Keratinocyte (primary cell): ENCODE measurements around the gene MCEE. TPM values are rescaled to one million over a fixed set of nuclear protein-coding genes. Genes with fewer than 3 reads are reported as not detected.
A peak's percentile ranks its signal among the peaks of the same experiment; 100 is the strongest.

Experiments
- DNase-seq: peaks from one replicate; pipeline ENCODE4 v3.0.0-alpha.2; 2011; ENCODE audit warnings: low read depth, missing footprints, low spot score
- FAIRE-seq: peaks from 2 replicates; lab custom pipeline; 2011; peaks lifted over from hg19 to GRCh38; lab: Jason Lieb, UNC
- H2AFZ ChIP-seq: 2 replicates; pipeline ENCODE4 v1.6.0; 2012; ENCODE audit warnings: low read length, control low read depth, inconsistent platforms; ENCODE audit not compliant: control insufficient read depth
- H3K27ac ChIP-seq: 2 replicates; pipeline ENCODE4 v1.5.1; 2011; ENCODE audit warnings: low read length; ENCODE audit not compliant: control insufficient read depth, insufficient read depth
- H3K27me3 ChIP-seq: 3 replicates; pipeline ENCODE4 v1.6.0; 2011; ENCODE audit warnings: low read length; ENCODE audit not compliant: control insufficient read depth, insufficient read depth; ENCODE audit errors: extremely low read depth
- H3K36me3 ChIP-seq, 2 experiments: 2 replicates in 1 of 2; 3 replicates in 1 of 2; pipeline ENCODE4 v1.5.1; 2011; ENCODE audit warnings: low read length in 2 of 2, mild to moderate bottlenecking in 1 of 2; ENCODE audit not compliant: control insufficient read depth in 2 of 2, insufficient read depth in 2 of 2; ENCODE audit errors: extremely low read depth in 1 of 2
- H3K4me1 ChIP-seq: 3 replicates; pipeline ENCODE4 v1.5.1; 2011; ENCODE audit warnings: low read length; ENCODE audit not compliant: control insufficient read depth, insufficient read depth; ENCODE audit errors: extremely low read depth
- H3K4me2 ChIP-seq: 3 replicates; pipeline ENCODE4 v1.6.0; 2011; ENCODE audit warnings: low read depth, low read length; ENCODE audit not compliant: control insufficient read depth, insufficient read depth; ENCODE audit errors: extremely low read depth
- H3K4me3 ChIP-seq, 3 experiments: fragments of 200-600 bp in 1 of 3; sonication (generic) in 1 of 3; 2 replicates in 2 of 3; 3 replicates in 1 of 3; pipeline ENCODE4 v1.5.1; 2011 to 2016; ENCODE audit warnings: low read length in 3 of 3, mild to moderate bottlenecking in 3 of 3, control low read depth in 2 of 3, inconsistent platforms in 1 of 3, low read depth in 1 of 3, mixed read lengths in 1 of 3, mixed run types in 1 of 3, moderate library complexity in 1 of 3; ENCODE audit not compliant: control insufficient read depth in 2 of 3, insufficient read depth in 2 of 3; ENCODE audit errors: extremely low read depth in 1 of 3
- H3K79me2 ChIP-seq: 2 replicates; pipeline ENCODE4 v1.6.0; 2012; ENCODE audit warnings: low read length; ENCODE audit not compliant: control insufficient read depth, insufficient read depth
- H3K9ac ChIP-seq: 3 replicates; pipeline ENCODE4 v1.6.0; 2011; ENCODE audit warnings: low read length; ENCODE audit not compliant: control insufficient read depth, insufficient read depth; ENCODE audit errors: extremely low read depth
- H3K9me1 ChIP-seq: 3 replicates; pipeline ENCODE4 v1.6.0; 2011; ENCODE audit warnings: low read length; ENCODE audit not compliant: control insufficient read depth, insufficient read depth; ENCODE audit errors: extremely low read depth
- H3K9me3 ChIP-seq: 2 replicates; pipeline ENCODE4 v1.5.1; 2012; ENCODE audit warnings: low read depth, low read length; ENCODE audit not compliant: control insufficient read depth
- H4K20me1 ChIP-seq: 3 replicates; pipeline ENCODE4 v1.6.0; 2011; ENCODE audit warnings: low read length; ENCODE audit not compliant: control insufficient read depth, insufficient read depth; ENCODE audit errors: extremely low read depth
- CTCF ChIP-seq, 3 experiments: IDR thresholded peaks in 1 of 3; conservative IDR thresholded peaks in 1 of 3; optimal IDR thresholded peaks in 1 of 3; 2 replicates in 2 of 3; 3 replicates in 1 of 3; pipeline versions ENCODE3 to v1.5.1; 2011; ENCODE audit warnings: low read length in 3 of 3, mild to moderate bottlenecking in 3 of 3, moderate library complexity in 2 of 3, control low read depth in 1 of 3, inconsistent platforms in 1 of 3; ENCODE audit not compliant: insufficient read depth in 2 of 3; ENCODE audit errors: extremely low read depth in 1 of 3
- EZH2 ChIP-seq: IDR thresholded peaks from one replicate; pipeline ENCODE4 v1.6.1; 2012; ENCODE audit warnings: inconsistent platforms, mild to moderate bottlenecking, low read length, moderate library complexity
- dilution Hi-C: fragments of 300-500 bp; cut with MboI; formaldehyde crosslinking; loops from one replicate; pipeline ENCODE4 v1.7.0; 2020; ENCODE audit warnings: low sequenced_read_pairs; ENCODE audit not compliant: extremely low pct_ligation_motif_present
- polyA plus RNA-seq, 5 experiments: library from polyadenylated mRNA; depleted of rRNA in 3 of 5; stranded (reverse) in 3 of 5; stranded (forward) in 1 of 5; unstranded in 1 of 5; fragments of >200 nt; gene quantifications; 1 replicate in 1 of 5; 2 replicates in 3 of 5; 3 replicates in 1 of 5; pipeline versions ENCODE4 v1.2.1 to v1.2.3, GENCODE V29; 2011 to 2012; ENCODE audit warnings: missing spikeins in 2 of 5, low read depth in 1 of 5, low replicate concordance in 1 of 5

The MCEE gene
- polyA plus RNA-seq, 1 donor (not counting 4 experiments of a cell fraction or from before 2014, with no cell fraction given): 7.4 TPM

- dilution Hi-C loops: no loop called here
- no peak overlapping the region for H2AFZ ChIP-seq
- H3K9me3 ChIP-seq: no peaks in the 10 kb centered on the region
- no peaks in the 10 kb centered on the region for H3K4me1 ChIP-seq
- H3K9ac ChIP-seq: no peak overlapping the region
- TF ChIP-seq EZH2 (no peak), CTCF (optimal IDR thresholded peaks at IDR 0.05 in 1 of 3, IDR thresholded peaks at IDR 0.05 in 1 of 3, conservative IDR thresholded peaks at IDR 0.05 in 1 of 3; ENCODE audit: extremely low read depth in 1 of 3, insufficient read depth in 2 of 3, low read length in 3 of 3) (peak in 1 of 3 experiments; percentile 3)
- no peaks in the 10 kb centered on the region for H3K27me3 ChIP-seq
- peaks cover 16 to 18% of the 10 kb centered on the region in 2 experiments for H3K36me3 ChIP-seq
- H3K4me2 ChIP-seq: no peak overlapping the region
- no peak overlapping the region for H3K4me3 ChIP-seq
- no peaks in the 10 kb centered on the region for H3K9me1 ChIP-seq
- H3K27ac ChIP-seq: no peak overlapping the region
- no peak for DNase-seq
- no peak for FAIRE-seq
- no peaks in the 10 kb centered on the region for H3K79me2 ChIP-seq
- H4K20me1 ChIP-seq: no peaks in the 10 kb centered on the region
These were observed 20.2 kb upstream of the MCEE start for GRCh38 chr2:71150082-71150816.

- no peak for FAIRE-seq
These were observed 18.6 kb upstream of the MCEE start for GRCh38 chr2:71148506-71149063.

More at GRCh38 chr2:71148506-71149063, 18.6 kb upstream of the MCEE start:
- H3K36me3 ChIP-seq: peaks cover 24 to 30% of the 10 kb centered on the region in 2 experiments
- no peaks in the 10 kb centered on the region for H3K4me1 ChIP-seq
- H4K20me1 ChIP-seq: no peaks in the 10 kb centered on the region
- dilution Hi-C loops: no loop called here
- DNase-seq: no peak
- H3K79me2 ChIP-seq: no peaks in the 10 kb centered on the region
- H3K9me3 ChIP-seq: no peaks in the 10 kb centered on the region
- no peak overlapping the region for H3K4me3 ChIP-seq
- H3K27ac ChIP-seq: no peak overlapping the region
- H2AFZ ChIP-seq: no peak overlapping the region
- no peak overlapping the region for H3K4me2 ChIP-seq
- H3K9ac ChIP-seq: no peak overlapping the region
- no peak for TF ChIP-seq EZH2
- no peak for TF ChIP-seq CTCF (optimal IDR thresholded peaks at IDR 0.05 in 1 of 3, IDR thresholded peaks at IDR 0.05 in 1 of 3, conservative IDR thresholded peaks at IDR 0.05 in 1 of 3; ENCODE audit: extremely low read depth in 1 of 3, insufficient read depth in 2 of 3, low read length in 3 of 3)
- no peaks in the 10 kb centered on the region for H3K27me3 ChIP-seq
- no peaks in the 10 kb centered on the region for H3K9me1 ChIP-seq
